NCI-H2081 (cell line): ENCODE measurements around the gene TRAPPC1.
"Not testable (repeated sequence)": the region's sequence is repeated elsewhere in the genome, so short reads cannot be mapped to it uniquely, and the experiment has no call there.

Experiments
- DNase-seq, 2 experiments: peaks; one replicate each; lab custom pipeline; 2025; lab: John Stamatoyannopoulos, UW

Gene TRAPPC1

GRCh38 chr17:7931709-7932482 lies at the start of gene TRAPPC1, which contains the start of gene CNTROB:
TSS of gene TRAPPC1 (minus strand) at chr17:7931946. CDS start at chr17:7931829, 117 bp downstream.
TSS of gene CNTROB (plus strand) at chr17:7932206. CDS start at chr17:7933080, 874 bp downstream.
- peak; percentile 96 to 97 for DNase-seq

GRCh38 chr17:7977805-7978204 lies 46.1 kb upstream of the TRAPPC1 start:
- DNase-seq: peak in 1 of 2 experiments; percentile 36

- no peak for DNase-seq
Measured at GRCh38 chr17:7977039-7977438, 45.3 kb upstream of the TRAPPC1 start.

GRCh38 chr17:7974638-7975131 lies 42.9 kb upstream of the TRAPPC1 start:
- DNase-seq: no peak

- DNase-seq: no peak
Measured at GRCh38 chr17:7972131-7972785, 40.5 kb upstream of the TRAPPC1 start.

GRCh38 chr17:7971651-7972050 lies 39.9 kb upstream of the TRAPPC1 start:
- DNase-seq: no peak

GRCh38 chr17:7969433-7969832 lies 37.7 kb upstream of the TRAPPC1 start:
- DNase-seq: no peak

GRCh38 chr17:7967751-7968150 lies 36.0 kb upstream of the TRAPPC1 start:
- no peak for DNase-seq

GRCh38 chr17:7961421-7961820 lies 29.7 kb upstream of the TRAPPC1 start:
- DNase-seq: no peak

GRCh38 chr17:7959503-7960253 lies 27.9 kb upstream of the TRAPPC1 start:
- no peak for DNase-seq

- no peak for DNase-seq
Measured at GRCh38 chr17:7956228-7956965, 24.7 kb upstream of the TRAPPC1 start.

GRCh38 chr17:7955414-7956227 lies 23.9 kb upstream of the TRAPPC1 start:
- DNase-seq: no peak

- not testable (repeated sequence) for DNase-seq
Measured at GRCh38 chr17:7953266-7953665, 21.5 kb upstream of the TRAPPC1 start.

- DNase-seq: no peak
Measured at GRCh38 chr17:7951143-7951792, 19.5 kb upstream of the TRAPPC1 start.

GRCh38 chr17:7950578-7950977 lies 18.8 kb upstream of the TRAPPC1 start:
- no peak for DNase-seq

- no peak for DNase-seq
Measured at GRCh38 chr17:7947651-7948050, 15.9 kb upstream of the TRAPPC1 start.

- DNase-seq: no peak
Measured at GRCh38 chr17:7946441-7946840, 14.7 kb upstream of the TRAPPC1 start.

- DNase-seq: no peak
Measured at GRCh38 chr17:7945651-7946050, 13.9 kb upstream of the TRAPPC1 start.

- no peak for DNase-seq
Measured at GRCh38 chr17:7944326-7944725, 12.6 kb upstream of the TRAPPC1 start.

GRCh38 chr17:7943291-7943690 lies 11.5 kb upstream of the TRAPPC1 start:
- DNase-seq: no peak
